GM13977 (cell line): Measurements from ENCODE around the gene NKX6-2.

ENCODE experiments used
- DNase-seq: peaks from one replicate; pipeline ENCODE4 v3.0.0; 2012; ENCODE audit warnings: low spot score
- CTCF ChIP-seq: IDR thresholded peaks from 2 replicates; pipeline ENCODE4 v1.5.1; 2012; ENCODE audit warnings: mild to moderate bottlenecking, control low read depth; ENCODE audit not compliant: insufficient read depth; ENCODE audit errors: extremely low read depth, missing control alignments
- in situ Hi-C: fragments of 300-500 bp; cut with MboI; formaldehyde crosslinking; loops from one replicate; pipeline ENCODE4 v1.12.0; 2022; ENCODE audit warnings: low sequenced_read_pairs, low pct_unique_long_range_greater_than_20kb, mixed read lengths, inconsistent platforms; ENCODE audit not compliant: unreplicated experiment

Gene NKX6-2

GRCh38 chr10:132785723-132786475, at the start of gene NKX6-2:
Gene NKX6-2 (minus strand): TSS chr10:132786147. CDS start chr10:132785948, 199 bp downstream.
- no peak for TF ChIP-seq CTCF
- in situ Hi-C loops: no loop called here
- no peak for DNase-seq

DNA sequence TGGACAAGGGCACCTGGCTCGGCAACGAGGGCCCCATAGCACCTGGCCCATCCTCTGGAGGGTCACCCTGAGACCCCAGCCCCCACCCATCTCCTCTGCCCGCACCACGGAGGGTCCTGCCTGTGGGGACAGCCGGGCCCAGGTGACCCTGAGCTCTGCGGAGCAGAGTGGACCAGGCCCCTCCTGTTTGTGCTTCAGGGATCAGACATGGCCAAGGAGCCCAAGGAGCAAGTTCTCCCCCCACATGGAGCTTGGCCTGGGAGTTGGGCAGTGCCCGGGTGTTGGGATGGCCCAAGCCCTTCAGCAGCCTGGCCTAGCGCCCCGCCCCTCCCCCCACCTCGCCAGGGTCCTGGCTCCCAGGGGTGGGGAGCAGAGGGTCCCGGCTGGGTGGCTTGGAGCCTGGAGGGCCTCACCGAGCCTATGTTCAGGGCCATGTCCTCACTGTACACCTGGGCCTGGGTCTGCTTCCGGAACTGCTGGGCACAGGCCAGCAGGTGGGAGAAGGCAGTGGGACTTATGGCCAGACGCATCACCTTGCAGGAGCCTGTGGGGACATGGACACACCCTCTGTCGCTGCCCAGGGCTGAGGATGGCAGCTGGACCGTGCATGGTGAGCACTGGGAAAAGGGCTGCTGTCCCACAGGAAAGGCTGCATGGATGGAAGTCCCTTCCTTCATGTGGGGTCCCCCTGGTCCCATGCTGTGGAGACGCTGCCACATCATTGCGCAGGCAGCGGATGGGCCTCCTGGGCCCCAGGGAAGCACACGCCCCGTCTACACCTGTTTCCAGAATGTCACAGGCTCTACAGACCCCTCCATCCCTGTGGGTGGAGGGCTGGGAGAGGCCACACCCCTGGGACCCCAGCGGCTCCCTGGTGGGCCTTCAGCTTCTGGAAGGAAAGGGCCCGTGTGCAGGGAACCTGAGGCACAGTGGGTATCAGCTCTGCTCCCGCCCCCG, 49.2 kb upstream of the NKX6-2 start:
- TF ChIP-seq CTCF: no peak
- in situ Hi-C loops: no loop called here
- DNase-seq: no peak

GRCh38 chr10:132834311-132834761, 48.4 kb upstream of the NKX6-2 start:
- no peak for DNase-seq
- in situ Hi-C loops: no loop called here
- no peak for TF ChIP-seq CTCF

- DNase-seq: no peak
- no peak for TF ChIP-seq CTCF
- in situ Hi-C loops: no loop called here
These were observed 47.6 kb upstream of the NKX6-2 start for GRCh38 chr10:132833421-132834111.

DNA sequence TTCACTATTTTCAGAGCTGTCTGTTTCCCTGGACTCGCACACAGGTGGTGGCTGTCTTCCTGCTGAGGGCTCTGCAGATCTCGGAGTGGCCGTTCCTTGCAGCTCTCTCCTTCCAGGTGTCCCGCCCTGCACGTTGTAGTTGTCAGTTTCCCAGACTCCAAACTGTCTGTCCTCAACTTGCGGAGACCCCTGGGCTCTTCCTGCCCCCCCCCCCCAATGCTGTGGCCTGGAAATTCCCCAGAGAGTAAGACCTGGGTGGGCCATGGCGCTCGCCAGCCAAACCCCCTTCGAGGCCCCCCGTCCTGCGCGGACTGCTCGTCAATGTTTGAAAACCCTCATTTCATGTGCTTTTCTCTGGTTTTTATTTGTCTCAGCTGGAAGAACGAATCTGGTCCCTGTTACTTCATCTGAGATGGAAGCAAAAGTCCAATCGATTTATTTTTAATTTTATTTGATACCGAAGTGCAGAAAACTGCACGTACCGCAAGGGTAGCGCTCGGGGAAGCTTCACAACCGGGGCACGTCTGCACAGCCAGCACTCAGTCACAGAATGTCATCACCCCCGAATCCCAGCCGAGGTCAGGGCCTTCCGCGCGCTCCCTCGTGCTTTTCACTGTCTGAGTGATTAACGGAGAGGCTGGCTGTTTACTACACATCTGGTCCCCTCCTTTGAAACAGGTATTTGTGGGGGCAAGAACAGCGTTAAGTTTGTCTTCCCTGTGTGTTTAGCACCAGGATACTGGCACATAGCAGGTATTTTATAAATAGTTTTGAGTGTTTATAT, 46.4 kb upstream of the NKX6-2 start:
- TF ChIP-seq CTCF: no peak
- in situ Hi-C loops: no loop called here
- DNase-seq: no peak
